Effector memory CD4-positive, alpha-beta T cell (primary cell): Measurements from ENCODE around the gene NACA2.
"Not testable (repeated sequence)": the region's sequence is repeated elsewhere in the genome, so short reads cannot be mapped to it uniquely, and the experiment has no call there.

ENCODE experiments used
- DNase-seq, 3 donors: peaks; one replicate each; pipeline ENCODE4 v3.0.0-alpha.2; 2020
- H3K27ac ChIP-seq: 2 replicates; pipeline ENCODE4 v1.7.0; 2013; ENCODE audit warnings: mild to moderate bottlenecking, low read length, moderate library complexity; ENCODE audit not compliant: insufficient read depth, poor library complexity, severe bottlenecking
- H3K27me3 ChIP-seq: replicated peaks from 2 replicates; pipeline ENCODE4 v1.7.0; 2013; ENCODE audit warnings: mild to moderate bottlenecking, low read length; ENCODE audit not compliant: insufficient read depth, control insufficient read depth, poor library complexity, severe bottlenecking
- H3K36me3 ChIP-seq: 2 replicates; pipeline ENCODE4 v1.7.0; 2013; ENCODE audit warnings: mild to moderate bottlenecking, low read length, moderate library complexity; ENCODE audit not compliant: control insufficient read depth, insufficient read depth
- H3K4me1 ChIP-seq: 2 replicates; pipeline ENCODE4 v1.7.0; 2013; ENCODE audit warnings: low read length, mild to moderate bottlenecking; ENCODE audit not compliant: control insufficient read depth, insufficient read depth, poor library complexity, severe bottlenecking
- H3K4me3 ChIP-seq: 2 replicates; pipeline ENCODE4 v1.7.0; 2013; ENCODE audit warnings: low read length, low read depth, mild to moderate bottlenecking; ENCODE audit not compliant: insufficient read depth, poor library complexity, severe bottlenecking
- H3K9me3 ChIP-seq: 2 replicates; pipeline ENCODE4 v1.7.0; 2013; ENCODE audit warnings: mild to moderate bottlenecking, low read length, moderate library complexity; ENCODE audit not compliant: control insufficient read depth
- total RNA-seq, 3 donors: gene quantifications; one replicate each; lab custom pipeline; 2026; lab: John Stamatoyannopoulos, UW

The NACA2 gene
- total RNA-seq = 2.3 to 3.9 (median 2.4) reads per million in 3 donors

DNA sequence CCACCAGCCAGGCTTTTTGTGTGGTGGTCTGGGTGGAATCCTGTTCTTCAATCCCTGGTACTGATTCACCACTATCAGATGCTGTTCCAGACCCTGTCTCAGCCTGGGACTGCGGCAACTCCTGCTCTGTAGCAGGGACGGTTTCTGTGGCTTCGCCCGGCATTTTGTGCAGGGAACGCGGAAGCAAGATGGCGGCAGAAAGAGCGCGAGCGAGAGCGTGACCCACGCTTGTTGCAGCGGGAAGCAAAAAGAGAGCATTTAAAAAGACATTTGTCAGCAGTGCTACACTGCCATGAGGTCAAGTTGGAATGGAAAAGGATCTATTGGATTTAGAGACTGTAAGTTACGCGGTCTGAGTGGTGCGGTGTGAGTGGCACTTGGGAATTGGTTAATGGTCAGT, at the start of gene NACA2:
NACA2 (minus strand) TSS at position 202 of the 400 bp plus-strand sequence; CDS start at position 163, 39 bp downstream.
- no peaks in the 10 kb centered on the region for H3K36me3 ChIP-seq
- DNase-seq = no peak
- no peaks in the 10 kb centered on the region for H3K4me1 ChIP-seq
- no peak within 1 kb of the TSS for H3K27ac ChIP-seq
- no peak within 1 kb of the TSS for H3K4me3 ChIP-seq
- H3K27me3 ChIP-seq = peaks cover 4% of the 10 kb centered on the region
- no peaks in the 10 kb centered on the region for H3K9me3 ChIP-seq

DNA sequence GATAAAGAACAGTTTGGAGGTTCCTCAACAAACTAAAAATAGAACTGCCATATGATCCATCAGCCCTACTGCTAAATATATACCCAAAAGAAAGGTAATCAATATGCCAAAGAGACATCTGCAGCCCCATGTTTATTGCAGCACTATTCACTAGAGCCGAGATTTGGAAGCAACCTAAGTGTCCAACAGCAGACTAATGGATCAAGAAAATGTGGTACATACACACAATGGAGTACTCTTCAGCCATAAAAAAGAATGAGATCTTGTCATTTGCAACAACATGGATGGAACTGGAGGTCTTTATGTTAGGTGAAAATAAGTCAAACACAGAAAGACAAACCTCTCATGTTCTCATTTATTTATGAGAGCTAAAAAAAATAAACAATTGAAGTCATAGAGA, 48.8 kb upstream of the NACA2 start:
- no peak for DNase-seq
- H3K4me3 ChIP-seq = no peak overlapping the region
- H3K36me3 ChIP-seq = no peaks in the 10 kb centered on the region
- H3K4me1 ChIP-seq = no peaks in the 10 kb centered on the region
- no peaks in the 10 kb centered on the region for H3K9me3 ChIP-seq
- no peaks in the 10 kb centered on the region for H3K27me3 ChIP-seq
- H3K27ac ChIP-seq = no peak overlapping the region

DNA sequence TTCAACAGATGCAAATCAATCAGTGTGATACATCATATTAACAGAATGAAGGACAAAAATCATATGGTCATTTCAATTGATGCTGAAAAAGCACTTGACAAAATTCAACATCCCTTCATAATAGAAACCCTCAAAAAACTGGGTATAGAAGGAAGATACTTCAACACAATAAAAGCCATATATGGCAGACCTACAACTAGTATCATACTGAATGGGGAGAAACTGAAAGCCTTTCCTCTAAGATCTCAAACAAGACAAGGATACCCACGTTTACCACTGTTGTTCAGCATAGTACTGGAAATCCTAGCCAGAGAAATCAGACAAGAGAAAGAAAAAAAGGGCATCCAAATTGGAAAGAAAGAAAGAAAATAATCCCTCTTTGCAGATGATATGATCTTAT, 47.1 kb upstream of the NACA2 start:
- H3K36me3 ChIP-seq = no peaks in the 10 kb centered on the region
- H3K4me3 ChIP-seq = no peak overlapping the region
- no peak for DNase-seq
- H3K4me1 ChIP-seq = no peaks in the 10 kb centered on the region
- no peak overlapping the region for H3K27ac ChIP-seq
- no peaks in the 10 kb centered on the region for H3K27me3 ChIP-seq
- no peaks in the 10 kb centered on the region for H3K9me3 ChIP-seq

DNA sequence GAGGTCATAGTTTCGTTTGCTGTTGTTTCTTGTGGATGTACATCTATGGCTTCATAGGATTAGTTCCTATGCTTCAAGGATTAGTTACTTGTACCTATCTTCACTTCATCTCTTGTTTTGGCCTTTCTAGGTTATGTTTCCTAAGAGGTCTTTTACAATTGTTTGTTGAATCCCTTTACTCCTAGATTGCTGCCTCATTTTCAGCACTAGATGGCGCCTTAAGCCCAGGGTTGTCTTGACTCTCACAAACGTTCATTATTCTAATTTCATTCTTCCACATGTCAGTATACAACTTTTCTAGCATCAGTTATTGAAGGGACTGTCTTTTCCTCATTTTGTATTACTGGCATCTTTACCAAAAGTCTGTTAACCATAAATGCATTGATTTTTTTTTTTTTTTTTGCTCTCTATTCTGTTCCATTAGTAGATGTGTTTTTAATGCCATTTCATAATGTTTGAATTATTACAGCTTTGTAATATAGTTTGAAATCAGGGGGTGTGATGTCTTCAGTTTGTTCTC, 45.0 kb upstream of the NACA2 start:
- Histone ChIP-seq H3K27ac (no peak overlapping the region), H3K4me1 (no peaks in the 10 kb centered on the region), H3K36me3 (no peaks in the 10 kb centered on the region), H3K4me3 (no peak overlapping the region), H3K27me3 (no peaks in the 10 kb centered on the region), H3K9me3 (no peaks in the 10 kb centered on the region)
- DNase-seq = peak; percentile 3 to 33 (median 19)

DNA sequence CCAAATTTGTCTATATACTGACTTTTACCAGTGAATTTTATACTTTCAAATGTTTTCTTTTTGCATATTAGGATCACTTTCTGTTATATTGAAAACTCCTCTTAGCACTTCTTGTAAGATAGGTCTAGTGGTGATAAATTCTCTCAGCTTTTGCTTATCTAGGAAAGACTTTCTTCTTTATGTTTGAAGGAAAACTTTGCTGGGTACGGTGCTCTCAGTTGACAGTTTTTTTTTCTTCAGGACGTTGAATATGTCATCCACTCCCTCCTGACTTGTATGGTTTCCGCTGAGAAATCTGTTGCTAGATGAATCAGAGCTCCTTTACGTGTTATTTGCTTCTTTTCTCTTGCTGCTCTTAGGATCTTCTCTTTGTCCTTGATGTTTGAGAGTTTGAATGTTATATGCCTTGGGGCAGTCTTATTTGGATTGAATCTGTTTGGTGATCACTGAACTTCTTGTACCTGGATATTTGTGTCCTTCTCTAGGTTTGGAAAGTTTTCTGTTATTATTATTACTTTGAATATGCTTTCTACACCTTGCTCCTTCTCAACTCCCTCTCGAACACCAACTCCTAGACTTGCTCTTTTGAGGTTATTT, 44.0 kb upstream of the NACA2 start:
- H3K4me3 ChIP-seq = no peak overlapping the region
- no peaks in the 10 kb centered on the region for H3K4me1 ChIP-seq
- H3K27me3 ChIP-seq = peaks cover 3% of the 10 kb centered on the region
- no peak for DNase-seq
- no peaks in the 10 kb centered on the region for H3K36me3 ChIP-seq
- no peak overlapping the region for H3K27ac ChIP-seq
- no peaks in the 10 kb centered on the region for H3K9me3 ChIP-seq

DNA sequence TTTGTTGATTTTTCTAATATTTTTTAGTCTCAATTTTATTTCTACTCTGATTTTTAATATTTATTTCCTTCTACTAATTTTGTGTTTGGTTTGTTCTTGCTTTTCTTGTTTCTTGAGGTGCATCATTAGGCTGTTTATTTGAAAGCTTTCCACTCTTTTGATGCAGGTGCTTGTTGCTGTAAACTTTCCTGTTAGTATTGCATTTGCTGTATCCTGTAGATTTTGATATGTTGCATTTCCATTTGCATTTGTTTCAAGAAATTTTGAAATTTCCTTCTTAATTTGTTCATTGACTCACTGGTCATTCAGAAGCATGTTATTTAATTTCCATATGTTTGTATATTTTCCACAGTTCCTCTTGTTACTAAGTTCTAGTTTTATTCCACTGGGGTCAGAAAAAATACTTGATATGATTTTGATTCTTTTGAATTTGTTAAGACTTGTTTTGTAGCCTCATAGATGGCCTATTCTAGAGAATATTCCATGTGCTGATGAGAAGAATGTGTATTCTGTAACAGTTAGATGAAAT, 43.1 kb upstream of the NACA2 start:
- DNase-seq = no peak
- Histone ChIP-seq H3K27ac (no peak overlapping the region), H3K9me3 (no peaks in the 10 kb centered on the region), H3K36me3 (no peaks in the 10 kb centered on the region), H3K27me3 (peaks cover 3% of the 10 kb centered on the region), H3K4me1 (no peaks in the 10 kb centered on the region), H3K4me3 (no peak overlapping the region)

DNA sequence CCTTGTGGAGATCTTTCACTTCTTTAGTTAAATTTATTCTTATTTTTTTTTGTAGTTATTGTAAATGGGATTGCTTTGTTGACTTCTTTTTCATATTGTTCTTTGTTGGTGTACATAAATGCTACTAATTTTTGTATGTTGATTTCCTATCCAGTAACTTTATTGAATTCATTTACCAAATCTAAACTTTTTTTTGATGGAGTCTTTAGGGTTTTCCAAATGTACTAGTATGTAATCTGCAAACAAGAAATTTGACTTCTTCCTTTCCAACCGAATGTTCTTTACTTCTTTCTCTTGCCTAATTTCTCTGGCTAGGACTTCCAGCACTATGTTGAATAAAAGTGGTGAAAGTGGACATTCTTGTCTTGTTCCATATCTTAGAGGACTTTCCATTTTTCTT, 41.8 kb upstream of the NACA2 start:
- H3K4me1 ChIP-seq = no peaks in the 10 kb centered on the region
- no peak overlapping the region for H3K27ac ChIP-seq
- H3K36me3 ChIP-seq = no peaks in the 10 kb centered on the region
- H3K4me3 ChIP-seq = no peak overlapping the region
- peaks cover 3% of the 10 kb centered on the region for H3K27me3 ChIP-seq
- no peak for DNase-seq
- no peaks in the 10 kb centered on the region for H3K9me3 ChIP-seq

DNA sequence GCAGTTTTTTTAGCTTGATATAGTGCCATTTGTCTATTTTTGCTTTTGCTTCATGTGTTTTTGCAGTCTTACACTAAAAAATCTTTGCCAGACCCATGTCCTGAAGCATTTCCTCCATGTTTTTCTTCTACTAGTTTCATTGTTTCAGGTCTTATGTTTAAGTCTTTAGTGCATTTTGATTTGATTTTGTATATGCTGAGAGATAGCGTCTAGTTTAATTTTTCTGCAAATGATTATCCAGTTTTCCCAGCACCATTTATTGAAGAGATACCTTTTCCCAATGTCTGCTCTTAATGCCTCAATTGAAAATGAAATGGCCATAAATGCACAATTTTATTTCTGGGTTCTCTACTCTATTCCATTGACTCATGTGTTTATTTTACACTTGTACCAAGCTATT, 40.8 kb upstream of the NACA2 start:
- no peaks in the 10 kb centered on the region for H3K9me3 ChIP-seq
- peaks cover 3% of the 10 kb centered on the region for H3K27me3 ChIP-seq
- no peak overlapping the region for H3K4me3 ChIP-seq
- H3K36me3 ChIP-seq = no peaks in the 10 kb centered on the region
- no peak overlapping the region for H3K27ac ChIP-seq
- DNase-seq = no peak
- no peaks in the 10 kb centered on the region for H3K4me1 ChIP-seq

DNA sequence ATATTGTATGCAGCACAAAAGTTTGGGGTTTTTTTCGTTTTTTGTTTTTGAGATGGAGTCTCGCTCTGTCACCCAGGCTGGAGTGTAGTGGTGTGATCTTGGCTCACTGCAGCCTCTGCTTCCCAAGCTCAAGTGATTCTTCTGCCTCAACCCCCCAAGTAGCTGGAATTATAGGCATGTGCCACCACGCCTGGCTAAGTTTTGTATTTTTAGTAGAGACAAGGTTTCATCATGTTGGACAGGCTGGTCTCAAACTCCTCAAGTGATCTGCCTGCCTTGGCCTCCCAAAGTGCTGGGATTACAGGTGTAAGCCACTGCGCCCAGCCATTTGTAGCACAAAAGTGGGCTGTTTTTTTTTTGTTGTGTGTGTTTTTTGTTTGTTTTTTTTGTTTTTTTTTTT, 37.1 kb upstream of the NACA2 start:
- not testable (repeated sequence) for H3K4me3 ChIP-seq, DNase-seq, H3K36me3 ChIP-seq, H3K27ac ChIP-seq, H3K9me3 ChIP-seq, H3K27me3 ChIP-seq, H3K4me1 ChIP-seq

DNA sequence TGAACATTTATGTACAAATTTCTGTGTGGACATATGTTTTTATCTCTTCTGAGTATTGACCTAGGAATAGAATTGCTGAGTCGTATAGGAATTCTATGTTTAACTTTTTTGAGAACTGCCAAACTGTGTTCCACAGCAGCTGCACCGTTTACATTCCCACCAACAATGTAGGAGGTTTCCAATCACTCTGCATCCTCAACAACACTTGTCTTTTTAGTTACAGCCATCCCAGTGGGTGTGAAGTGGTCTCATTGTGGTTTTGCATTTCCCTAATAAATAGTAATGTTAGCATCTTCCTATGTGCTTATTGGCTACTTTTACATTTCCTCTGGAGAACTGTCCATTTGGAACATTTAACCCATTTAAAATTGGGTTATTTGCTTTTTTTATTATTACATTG, 36.6 kb upstream of the NACA2 start:
- Histone ChIP-seq H3K36me3 (no peaks in the 10 kb centered on the region), H3K4me1 (no peaks in the 10 kb centered on the region), H3K27ac (no peak overlapping the region), H3K4me3 (no peak overlapping the region), H3K9me3 (no peaks in the 10 kb centered on the region), H3K27me3 (peaks cover 3% of the 10 kb centered on the region)
- DNase-seq = no peak
